Dermis microvascular lymphatic vessel endothelial cell (primary cell): Measurements from ENCODE around the gene AP1S2. TPM values are rescaled to one million over a fixed set of nuclear protein-coding genes. Genes with fewer than 3 reads are reported as not detected.
A peak's percentile ranks its signal among the peaks of the same experiment; 100 is the strongest.
"Not testable (repeated sequence)": the region's sequence is repeated elsewhere in the genome, so short reads cannot be mapped to it uniquely, and the experiment has no call there.

Experiments
- DNase-seq, 2 donors: peaks; one replicate each; pipeline versions ENCODE4 v3.0.0 to v3.0.0-alpha.2; 2010; ENCODE audit warnings: low read depth in 2 of 2
- total RNA-seq: library from RNA; depleted of rRNA; stranded (reverse); fragments of >200 nt; gene quantifications from 2 replicates; pipeline ENCODE4 v1.2.1, GENCODE V29; 2014

The AP1S2 gene
- total RNA-seq, 1 donor from 2014 or later = 82.2 TPM

- DNase-seq = peak in 1 of 2 donors; percentile 16
Measured at GRCh38 chrX:15855568-15856221, 1.1 kb upstream of the AP1S2 start.

- peak; percentile 10 to 34 for DNase-seq
Measured at GRCh38 chrX:15854080-15854655, 445 bp downstream of the AP1S2 start.

DNA sequence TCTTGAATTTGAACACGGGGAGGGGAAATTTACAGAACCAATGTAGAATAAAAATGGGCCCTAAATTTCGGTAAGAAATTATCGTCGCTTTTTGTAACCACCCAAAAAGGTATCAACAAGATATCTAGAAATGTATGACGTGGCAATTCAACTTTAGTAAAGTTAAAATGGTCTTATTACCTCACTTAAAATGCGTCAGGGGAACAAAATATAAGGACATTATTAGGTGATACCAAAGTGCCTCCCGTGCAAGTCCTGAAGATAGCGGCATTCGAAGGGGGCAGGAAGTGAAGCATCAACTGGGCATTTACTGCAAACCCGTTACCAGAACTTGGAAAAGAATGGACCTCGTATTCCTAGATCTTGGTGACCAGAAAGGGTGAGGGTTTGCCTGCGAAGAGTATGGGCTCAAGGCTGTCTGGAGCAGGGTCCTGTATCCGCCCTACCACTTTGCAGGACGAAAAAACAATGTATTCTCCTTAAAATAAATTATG lies 980 bp downstream of the AP1S2 start:
- DNase-seq = peak in 1 of 2 donors; percentile 1

DNA sequence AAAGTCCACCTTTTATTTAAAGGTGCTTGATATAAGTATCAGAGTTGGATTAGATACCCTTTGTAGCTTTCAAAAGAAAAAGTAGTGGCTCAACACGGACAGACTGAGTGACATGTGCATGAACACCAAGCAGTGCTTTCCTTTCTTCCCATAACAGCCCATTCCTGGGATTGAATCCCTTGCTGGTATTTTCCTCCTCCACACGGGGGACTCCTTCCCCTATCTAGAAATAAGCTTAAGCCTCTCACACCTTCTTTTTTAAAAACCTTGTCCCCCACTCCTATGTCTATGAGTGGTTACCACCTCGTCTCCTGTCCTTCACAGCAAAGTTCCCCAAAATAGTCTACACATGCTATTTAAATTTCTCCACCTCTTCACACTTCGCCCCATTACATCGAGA lies 5.1 kb downstream of the AP1S2 start:
- DNase-seq = peak in 1 of 2 donors; percentile 8

GRCh38 chrX:15848576-15848975 lies 6.0 kb downstream of the AP1S2 start:
- DNase-seq = no peak

DNA sequence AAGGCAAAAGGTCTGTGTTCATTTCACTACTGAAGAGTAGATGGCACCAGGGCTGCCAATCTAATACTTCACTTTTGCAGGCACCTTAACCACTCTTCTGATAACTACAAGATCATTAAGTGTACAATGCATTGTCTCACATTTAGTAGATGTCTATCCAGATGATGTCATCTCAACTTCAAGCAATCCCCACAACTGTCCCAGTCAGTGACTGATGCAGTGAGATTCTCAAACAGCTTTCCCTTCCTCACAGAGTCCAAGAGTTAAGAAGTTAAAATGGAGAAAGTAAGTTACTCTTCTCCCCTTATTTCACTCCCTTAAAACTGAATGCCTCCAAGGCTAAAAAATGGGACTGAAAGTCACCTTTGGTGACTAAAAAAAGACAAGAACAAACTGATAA lies 10.7 kb downstream of the AP1S2 start:
- no peak for DNase-seq

GRCh38 chrX:15841853-15842516 lies 12.6 kb downstream of the AP1S2 start:
- DNase-seq = no peak

GRCh38 chrX:15838017-15838416 lies 16.6 kb downstream of the AP1S2 start:
- DNase-seq = no peak

GRCh38 chrX:15834827-15835595 lies 19.6 kb downstream of the AP1S2 start:
- no peak for DNase-seq

GRCh38 chrX:15834053-15834452 lies 20.6 kb downstream of the AP1S2 start:
- no peak for DNase-seq

DNA sequence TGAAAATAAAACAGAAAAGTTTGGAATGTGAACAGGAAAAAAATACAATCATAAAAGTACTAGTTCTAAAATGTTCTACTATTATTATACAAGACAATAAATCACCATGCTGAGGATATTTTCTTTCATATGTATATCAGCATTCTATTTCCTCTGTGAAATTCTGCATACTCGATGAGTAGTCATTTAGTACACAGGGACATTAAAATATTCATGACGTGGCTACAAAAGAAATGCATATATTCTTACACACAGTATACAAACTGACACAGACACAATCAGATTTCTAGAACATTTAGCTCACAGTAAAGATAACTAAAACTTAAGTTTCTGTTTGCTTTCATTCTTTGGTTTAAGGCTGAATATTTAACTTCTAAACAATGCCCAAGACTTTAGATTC lies 23.3 kb downstream of the AP1S2 start:
- DNase-seq = not testable (repeated sequence)

- no peak for DNase-seq
Measured at GRCh38 chrX:15829217-15829616, 25.4 kb downstream of the AP1S2 start.

DNA sequence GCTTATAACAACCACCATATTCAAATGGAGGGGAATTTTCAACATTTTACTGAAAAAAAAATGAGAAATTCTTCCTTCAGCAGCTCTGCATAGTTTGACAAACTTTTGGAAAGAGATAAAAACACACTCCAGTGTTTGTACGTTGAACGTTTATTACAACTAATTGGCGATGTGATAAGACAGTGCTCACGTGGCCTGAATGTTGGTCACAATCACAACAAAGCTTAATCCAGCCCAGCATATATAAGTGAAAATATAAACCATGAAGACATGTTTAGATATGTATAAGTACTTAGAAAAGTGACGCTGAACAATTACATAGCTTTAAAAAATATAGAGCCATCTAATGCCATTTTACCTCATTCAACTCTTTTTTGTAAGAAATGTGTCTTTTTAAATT lies 28.7 kb downstream of the AP1S2 start:
- no peak for DNase-seq

DNA sequence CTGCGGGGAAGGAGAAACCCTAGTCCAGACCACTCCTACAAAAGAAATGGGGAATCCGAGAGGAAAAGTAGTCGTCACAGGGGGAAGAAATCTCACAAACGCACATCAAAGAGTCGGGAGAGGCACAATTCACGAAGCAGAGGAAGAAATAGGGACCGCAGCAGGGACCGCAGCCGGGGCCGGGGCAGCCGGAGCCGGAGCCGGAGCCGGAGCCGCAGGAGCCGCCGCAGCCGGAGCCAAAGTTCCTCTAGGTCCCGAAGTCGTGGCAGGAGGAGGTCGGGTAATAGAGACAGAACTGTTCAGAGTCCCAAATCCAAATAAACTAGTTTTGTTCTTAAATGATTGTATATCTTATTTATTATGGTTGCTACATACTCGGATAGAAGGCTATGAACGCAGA lies 31.7 kb downstream of the AP1S2 start:
- no peak for DNase-seq

- no peak for DNase-seq
Measured at GRCh38 chrX:15820106-15821073, 34.2 kb downstream of the AP1S2 start.

DNA sequence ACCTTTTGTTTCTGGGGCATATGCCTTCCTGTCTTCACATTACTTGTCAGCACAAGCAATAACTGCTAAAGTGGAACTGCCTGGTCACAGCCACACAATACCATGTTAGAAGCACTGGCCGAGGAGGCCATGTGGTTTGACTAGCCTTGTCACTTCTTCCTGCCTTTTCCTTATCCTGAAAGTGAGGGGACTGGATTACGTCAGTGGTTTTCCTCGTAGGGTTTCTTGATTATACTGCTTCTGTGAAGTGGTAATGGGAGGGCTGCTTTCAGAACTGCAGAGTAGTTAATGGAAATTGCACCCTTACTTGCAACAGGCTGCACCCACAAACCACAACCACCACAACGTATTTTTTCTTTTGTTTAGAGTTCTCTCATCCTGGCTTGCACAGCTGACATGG lies 37.7 kb downstream of the AP1S2 start:
- DNase-seq = no peak

DNA sequence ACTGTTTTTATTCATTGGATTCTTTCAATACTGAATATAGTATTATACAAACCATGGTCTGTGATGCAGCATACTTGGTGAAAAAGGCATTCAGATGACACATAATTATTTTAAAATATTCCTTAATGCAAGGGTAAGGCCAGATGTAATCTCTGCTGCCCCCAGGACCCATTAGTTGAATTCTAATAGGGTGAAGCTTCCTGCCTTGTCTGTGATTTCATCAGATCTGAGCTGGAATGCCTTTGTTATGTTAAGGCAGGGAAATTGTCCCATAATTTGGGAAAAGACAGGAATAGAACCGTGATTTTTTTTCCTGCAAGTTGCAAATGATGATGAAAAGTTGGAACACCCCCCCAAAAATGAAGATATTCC lies 38.2 kb downstream of the AP1S2 start:
- DNase-seq = no peak

- DNase-seq = peak; percentile 16 to 29
Measured at GRCh38 chrX:15815779-15816437, 38.7 kb downstream of the AP1S2 start.

- DNase-seq = no peak
Measured at GRCh38 chrX:15814771-15815365, 39.7 kb downstream of the AP1S2 start.

DNA sequence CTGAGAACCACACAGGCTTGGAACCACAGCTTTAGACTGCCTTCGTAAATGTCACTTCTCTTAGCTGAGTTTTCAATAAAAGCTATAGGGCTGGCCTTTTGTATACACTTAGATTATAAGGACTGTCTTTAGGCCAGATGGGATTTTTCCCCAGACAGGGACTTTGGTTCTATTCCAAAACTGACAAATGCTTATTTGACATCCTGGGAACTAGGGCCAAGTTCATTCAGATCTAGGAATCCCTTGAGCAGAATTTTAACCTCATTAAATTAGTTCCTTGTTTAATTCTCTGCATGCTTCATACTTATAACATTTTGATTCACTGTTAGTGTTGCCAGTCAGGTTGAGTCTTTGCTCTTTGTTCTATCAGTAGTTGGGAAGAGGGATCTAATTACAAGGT lies 41.2 kb downstream of the AP1S2 start:
- no peak for DNase-seq
